Activated naive CD8-positive, alpha-beta T cell treated with anti-CD3 and anti-CD28 coated beads, Interleukin-2, amount 10 ng/mL, durations not matched to agents 7 days and 5 days (primary cell): ENCODE measurements around the gene ADAMTSL2. TPM values are rescaled to one million over a fixed set of nuclear protein-coding genes. Genes with fewer than 3 reads are reported as not detected.
A peak's percentile ranks its signal among the peaks of the same experiment; 100 is the strongest.
"Not testable (repeated sequence)": the region's sequence is repeated elsewhere in the genome, so short reads cannot be mapped to it uniquely, and the experiment has no call there.

ENCODE experiments used
- ATAC-seq: fragments of 150-1000 bp; cut with Tn5 transposase; one replicate; pipeline ENCODE4 v1.10.0; 2021; ENCODE audit warnings: low read depth, moderate library complexity
- POLR2A ChIA-PET: fragments of 350-600 bp; sonication (Branson Sonifier 250); formaldehyde crosslinking; loops from one replicate; lab custom pipeline; 2021; ENCODE audit warnings: antibody characterized with exemption; lab: Charles Lee
- DNase-seq: peaks from one replicate; pipeline ENCODE4 v3.0.0; 2021
- H3K27ac Mint-ChIP-seq: one replicate; pipeline ENCODE4 v1.8.0; 2022; ENCODE audit warnings: mild to moderate bottlenecking, mixed read lengths
- H3K27me3 Mint-ChIP-seq: one replicate; pipeline ENCODE4 v1.8.0; 2022; ENCODE audit warnings: mild to moderate bottlenecking, moderate library complexity, mixed read lengths
- H3K36me3 Mint-ChIP-seq: one replicate; pipeline ENCODE4 v1.8.0; 2021; ENCODE audit warnings: mild to moderate bottlenecking, mixed read lengths
- H3K4me1 Mint-ChIP-seq: one replicate; pipeline ENCODE4 v1.8.0; 2021; ENCODE audit warnings: mixed read lengths
- H3K4me3 Mint-ChIP-seq: one replicate; pipeline ENCODE4 v1.8.0; 2022; ENCODE audit warnings: mild to moderate bottlenecking, moderate library complexity, mixed read lengths
- H3K9me3 Mint-ChIP-seq: one replicate; pipeline ENCODE4 v1.8.0; 2021; ENCODE audit warnings: mixed read lengths
- total RNA-seq, 2 experiments: library from RNA; stranded (reverse); gene quantifications; one replicate each; pipeline ENCODE4 v1.2.3, GENCODE V29; 2021

ADAMTSL2 gene
- total RNA-seq, 2 experiments from 2014 or later = 0.17 to 0.20 TPM

- POLR2A ChIA-PET = no interaction called here
- H3K36me3 Mint-ChIP-seq = no peaks in the 10 kb centered on the region
- H3K27me3 Mint-ChIP-seq = peaks cover 2% of the 10 kb centered on the region
- no peak for DNase-seq
- H3K4me3 Mint-ChIP-seq = no peak overlapping the region
- no peak for ATAC-seq
- H3K27ac Mint-ChIP-seq = no peak overlapping the region
- H3K4me1 Mint-ChIP-seq = peaks cover 9% of the 10 kb centered on the region
- no peaks in the 10 kb centered on the region for H3K9me3 Mint-ChIP-seq
These were observed 20.2 kb downstream of the ADAMTSL2 start for GRCh38 chr9:133554729-133555128.

GRCh38 chr9:133556354-133556753 lies 21.9 kb downstream of the ADAMTSL2 start:
- no peak for DNase-seq
- POLR2A ChIA-PET = no interaction called here
- H3K4me1 Mint-ChIP-seq = peaks cover 9% of the 10 kb centered on the region
- peaks cover 5% of the 10 kb centered on the region for H3K27me3 Mint-ChIP-seq
- ATAC-seq = no peak
- no peak overlapping the region for H3K4me3 Mint-ChIP-seq
- H3K27ac Mint-ChIP-seq = no peak overlapping the region
- H3K9me3 Mint-ChIP-seq = no peaks in the 10 kb centered on the region
- H3K36me3 Mint-ChIP-seq = no peaks in the 10 kb centered on the region

- H3K27ac Mint-ChIP-seq = no peak overlapping the region
- H3K27me3 Mint-ChIP-seq = peaks cover 5% of the 10 kb centered on the region
- no peak for ATAC-seq
These were observed 23.1 kb downstream of the ADAMTSL2 start for GRCh38 chr9:133557581-133557980.

DNA sequence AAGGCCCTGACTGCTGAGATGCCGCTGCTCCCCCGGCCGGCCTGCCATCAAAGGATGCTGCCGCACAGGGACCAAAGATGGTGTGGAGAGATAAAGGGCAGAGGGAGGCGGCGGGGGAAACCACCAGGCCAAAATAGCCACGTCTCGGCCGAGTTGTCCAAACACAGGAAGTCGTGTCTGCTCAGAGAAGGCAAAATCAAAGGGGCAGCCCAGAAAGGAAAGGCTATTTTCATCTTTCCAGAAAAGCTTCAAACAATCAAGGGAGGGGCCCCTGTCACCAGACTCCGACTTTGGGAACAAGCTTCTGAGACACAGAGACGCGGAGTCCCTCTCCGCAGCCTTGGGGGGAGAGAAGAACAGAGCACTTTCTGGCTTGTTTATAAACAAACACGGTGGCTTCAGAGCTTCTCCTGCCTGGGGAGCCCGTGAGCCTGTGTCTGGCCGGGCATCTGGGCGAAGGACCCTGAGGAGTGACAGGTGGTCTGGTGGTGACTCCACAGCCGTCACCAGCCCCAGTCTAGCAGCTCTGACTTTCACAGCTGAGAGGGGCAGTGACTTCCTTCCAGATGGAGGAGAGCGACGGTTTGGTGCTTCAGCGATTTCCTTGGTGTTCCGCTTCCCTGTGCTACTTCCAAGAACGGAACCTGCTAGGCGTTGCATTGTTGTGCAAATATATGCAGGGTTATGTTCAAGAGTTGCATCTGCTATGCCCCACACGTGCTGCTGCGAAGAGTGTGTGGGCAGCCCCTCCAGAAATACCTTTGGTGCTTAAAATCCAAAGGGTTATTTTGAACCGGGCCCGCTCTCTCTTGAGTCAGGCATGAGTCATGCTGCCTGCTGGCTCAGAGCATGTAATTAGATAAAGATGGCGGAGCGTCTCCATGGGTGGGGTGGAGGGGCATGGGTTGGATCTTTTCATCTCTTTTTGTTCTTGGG lies 24.0 kb downstream of the ADAMTSL2 start:
- H3K9me3 Mint-ChIP-seq = no peaks in the 10 kb centered on the region
- POLR2A ChIA-PET = no interaction called here
- DNase-seq = no peak
- no peaks in the 10 kb centered on the region for H3K36me3 Mint-ChIP-seq
- no peak overlapping the region for H3K27ac Mint-ChIP-seq
- H3K4me1 Mint-ChIP-seq = peaks cover 9% of the 10 kb centered on the region
- H3K27me3 Mint-ChIP-seq = peaks cover 5% of the 10 kb centered on the region
- no peak for ATAC-seq
- H3K4me3 Mint-ChIP-seq = no peak overlapping the region

More at GRCh38 chr9:133557581-133557980, 23.1 kb downstream of the ADAMTSL2 start:
- Mint-ChIP-seq H3K4me3 (no peak overlapping the region), H3K9me3 (no peaks in the 10 kb centered on the region), H3K4me1 (peaks cover 9% of the 10 kb centered on the region), H3K36me3 (no peaks in the 10 kb centered on the region)
- DNase-seq = no peak
- POLR2A ChIA-PET = no interaction called here

DNA sequence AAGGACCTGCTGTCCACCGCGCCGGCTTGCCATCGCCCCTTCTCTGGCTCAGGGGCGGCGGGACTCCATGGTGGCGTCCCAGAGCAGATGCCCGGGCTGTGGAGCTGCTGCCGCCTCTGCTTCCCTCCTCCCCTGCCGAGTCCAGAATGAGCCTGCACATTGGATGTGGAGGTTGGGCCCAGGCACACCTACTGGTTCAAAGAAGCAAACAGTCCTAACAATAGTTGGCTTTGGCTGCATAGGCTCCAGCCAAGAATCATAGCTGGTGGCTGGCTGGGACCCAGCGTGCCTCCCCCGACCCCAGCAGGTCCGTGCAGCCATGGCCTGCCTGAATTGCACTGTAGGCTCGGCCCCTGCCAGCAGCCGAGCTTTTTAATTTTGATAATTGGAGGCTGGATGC lies 25.8 kb downstream of the ADAMTSL2 start:
- no peaks in the 10 kb centered on the region for H3K36me3 Mint-ChIP-seq
- POLR2A ChIA-PET = no interaction called here
- DNase-seq (no peak), ATAC-seq (no peak)
- H3K4me1 Mint-ChIP-seq = peaks cover 9% of the 10 kb centered on the region
- no peak overlapping the region for H3K27ac Mint-ChIP-seq
- no peak overlapping the region for H3K4me3 Mint-ChIP-seq
- peaks cover 5% of the 10 kb centered on the region for H3K27me3 Mint-ChIP-seq
- H3K9me3 Mint-ChIP-seq = no peaks in the 10 kb centered on the region

GRCh38 chr9:133560944-133561343 lies 26.4 kb downstream of the ADAMTSL2 start:
- ATAC-seq (no peak), DNase-seq (no peak)
- peaks cover 5% of the 10 kb centered on the region for H3K27me3 Mint-ChIP-seq
- H3K27ac Mint-ChIP-seq = no peak overlapping the region
- no peaks in the 10 kb centered on the region for H3K36me3 Mint-ChIP-seq
- H3K9me3 Mint-ChIP-seq = no peaks in the 10 kb centered on the region
- peaks cover 9% of the 10 kb centered on the region for H3K4me1 Mint-ChIP-seq
- no peak overlapping the region for H3K4me3 Mint-ChIP-seq
- POLR2A ChIA-PET = no interaction called here

- ATAC-seq (no peak), DNase-seq (no peak)
- Mint-ChIP-seq H3K4me1 (peaks cover 9% of the 10 kb centered on the region), H3K36me3 (no peaks in the 10 kb centered on the region), H3K27me3 (peaks cover 5% of the 10 kb centered on the region), H3K27ac (no peak overlapping the region), H3K4me3 (no peak overlapping the region), H3K9me3 (no peaks in the 10 kb centered on the region)
- POLR2A ChIA-PET = no interaction called here
These were observed 27.6 kb downstream of the ADAMTSL2 start for GRCh38 chr9:133561976-133562554.

GRCh38 chr9:133562611-133563290 lies 28.2 kb downstream of the ADAMTSL2 start:
- H3K36me3 Mint-ChIP-seq = no peaks in the 10 kb centered on the region
- POLR2A ChIA-PET = no interaction called here

DNA sequence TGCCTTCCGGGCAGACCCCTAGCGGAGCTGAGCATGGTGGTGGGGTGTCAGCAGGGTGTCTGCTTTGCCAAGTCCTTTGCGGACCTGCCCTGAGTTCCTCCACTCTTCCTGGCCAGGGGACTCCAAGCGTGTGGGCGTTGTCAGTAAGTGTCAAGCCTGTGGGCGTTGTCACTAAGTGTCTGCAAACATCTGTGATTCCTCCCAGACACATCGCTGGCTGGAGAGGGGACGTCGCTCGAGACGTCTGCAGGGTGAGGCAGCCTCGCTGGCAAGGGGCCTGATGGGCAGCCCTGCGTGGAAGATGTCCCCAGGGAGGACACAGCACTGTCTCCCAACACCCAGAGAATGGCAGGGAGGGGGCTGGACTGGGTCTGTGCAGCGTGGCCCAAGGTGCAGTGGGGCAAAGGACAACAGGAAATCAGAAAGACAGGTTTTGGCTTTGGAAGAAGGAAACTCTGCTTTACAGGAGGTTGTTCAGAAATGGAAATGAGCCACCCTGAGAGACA lies 28.8 kb downstream of the ADAMTSL2 start:
- no peak overlapping the region for H3K4me3 Mint-ChIP-seq
- H3K27ac Mint-ChIP-seq = no peak overlapping the region
- H3K4me1 Mint-ChIP-seq = peaks cover 4% of the 10 kb centered on the region
- DNase-seq = no peak
- POLR2A ChIA-PET = no interaction called here
- no peaks in the 10 kb centered on the region for H3K9me3 Mint-ChIP-seq
- no peak for ATAC-seq
- no peaks in the 10 kb centered on the region for H3K36me3 Mint-ChIP-seq
- H3K27me3 Mint-ChIP-seq = peaks cover 5% of the 10 kb centered on the region

More at GRCh38 chr9:133562611-133563290, 28.2 kb downstream of the ADAMTSL2 start:
- H3K4me1 Mint-ChIP-seq = peaks cover 9% of the 10 kb centered on the region
- no peak for DNase-seq
- H3K9me3 Mint-ChIP-seq = no peaks in the 10 kb centered on the region
- peaks cover 5% of the 10 kb centered on the region for H3K27me3 Mint-ChIP-seq
- H3K27ac Mint-ChIP-seq = no peak overlapping the region
- no peak overlapping the region for H3K4me3 Mint-ChIP-seq
- no peak for ATAC-seq

DNA sequence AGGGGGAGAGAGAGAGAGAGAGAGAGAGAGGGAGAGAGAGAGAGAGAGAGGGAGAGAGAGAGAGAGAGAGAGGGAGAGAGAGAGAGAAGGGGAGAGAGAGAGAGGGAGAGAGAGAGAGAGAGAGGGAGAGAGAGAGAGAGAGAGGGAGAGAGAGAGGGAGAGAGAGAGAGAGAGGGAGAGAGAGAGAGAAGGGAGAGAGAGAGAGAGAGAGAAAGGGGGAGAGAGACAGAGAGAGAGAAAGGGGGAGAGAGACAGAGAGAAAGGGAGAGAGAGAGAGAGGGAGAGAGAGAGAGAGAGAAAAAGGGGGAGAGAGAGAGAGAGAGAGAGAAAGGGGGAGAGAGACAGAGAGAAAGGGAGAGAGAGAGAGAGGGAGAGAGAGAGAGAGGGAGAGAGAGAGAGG lies 29.3 kb downstream of the ADAMTSL2 start:
- H3K4me1 Mint-ChIP-seq, H3K4me3 Mint-ChIP-seq, H3K27ac Mint-ChIP-seq, DNase-seq, ATAC-seq, H3K27me3 Mint-ChIP-seq, POLR2A ChIA-PET, H3K9me3 Mint-ChIP-seq, H3K36me3 Mint-ChIP-seq: not testable (repeated sequence)

DNA sequence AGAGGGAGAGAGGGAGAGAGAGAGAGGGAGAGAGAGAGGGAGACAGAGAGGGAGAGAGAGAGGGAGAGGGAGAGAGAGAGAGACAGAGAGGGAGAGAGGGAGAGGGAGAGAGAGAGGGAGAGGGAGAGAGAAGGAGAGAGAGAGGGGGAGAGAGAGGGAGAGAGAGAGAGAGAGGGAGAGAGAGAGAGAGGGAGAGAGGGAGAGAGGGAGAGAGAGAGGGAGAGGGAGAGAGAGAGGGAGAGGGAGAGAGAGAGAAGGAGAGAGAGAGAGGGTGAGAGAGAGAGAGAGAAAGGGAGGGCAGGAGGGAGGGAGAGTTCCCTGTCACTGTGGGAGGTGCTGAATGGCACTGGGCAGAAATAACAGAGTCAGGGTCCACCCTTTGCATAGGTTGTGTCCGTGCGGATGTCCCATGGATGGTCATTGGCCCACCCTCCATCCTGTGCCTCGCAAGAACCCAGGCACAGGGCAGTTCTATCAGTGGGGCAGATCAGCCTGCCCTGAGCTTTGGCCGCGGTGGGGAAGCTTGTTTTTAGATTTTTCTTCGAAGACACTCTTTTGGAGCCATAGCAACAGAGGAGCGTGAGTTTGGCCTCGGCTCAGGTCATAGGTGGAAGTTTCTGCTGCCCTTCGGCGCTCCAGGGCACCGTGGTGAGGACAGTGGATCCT lies 30.1 kb downstream of the ADAMTSL2 start:
- Mint-ChIP-seq H3K27ac (peak overlapping the region; percentile 30), H3K36me3 (no peaks in the 10 kb centered on the region), H3K4me1 (no peaks in the 10 kb centered on the region), H3K27me3 (peaks cover 3% of the 10 kb centered on the region), H3K9me3 (no peaks in the 10 kb centered on the region), H3K4me3 (no peak overlapping the region)
- DNase-seq (no peak), ATAC-seq (no peak)
- POLR2A ChIA-PET = no interaction called here

- Mint-ChIP-seq H3K27me3 (no peaks in the 10 kb centered on the region), H3K27ac (no peak overlapping the region), H3K4me3 (no peak overlapping the region), H3K9me3 (no peaks in the 10 kb centered on the region), H3K36me3 (no peaks in the 10 kb centered on the region), H3K4me1 (no peaks in the 10 kb centered on the region)
- DNase-seq = no peak
- POLR2A ChIA-PET = no interaction called here
- ATAC-seq = no peak
These were observed 31.9 kb downstream of the ADAMTSL2 start for GRCh38 chr9:133566382-133566781.

DNA sequence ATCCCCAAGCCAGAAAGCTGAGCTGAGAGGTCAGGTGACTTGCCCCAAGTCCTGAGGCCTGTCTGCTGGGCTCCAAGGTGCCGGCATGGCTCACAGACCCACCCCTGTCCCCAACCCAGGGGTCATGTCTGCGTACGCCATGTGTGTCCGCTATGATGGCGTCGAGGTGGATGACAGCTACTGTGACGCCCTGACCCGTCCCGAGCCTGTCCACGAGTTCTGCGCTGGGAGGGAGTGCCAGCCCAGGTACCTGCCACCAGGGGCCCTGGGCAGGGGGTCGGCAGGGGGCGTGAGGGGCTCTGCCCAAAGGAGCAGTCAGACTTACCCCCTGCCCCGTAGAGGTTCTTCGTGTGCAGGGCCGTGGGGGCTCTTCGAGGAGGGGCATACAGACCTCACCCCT lies 32.3 kb downstream of the ADAMTSL2 start:
- Mint-ChIP-seq H3K36me3 (no peaks in the 10 kb centered on the region), H3K27ac (no peak overlapping the region), H3K27me3 (no peaks in the 10 kb centered on the region), H3K9me3 (no peaks in the 10 kb centered on the region), H3K4me1 (no peaks in the 10 kb centered on the region), H3K4me3 (no peak overlapping the region)
- DNase-seq (no peak), ATAC-seq (no peak)
- POLR2A ChIA-PET = no interaction called here
